Measurements from ENCODE around the gene C14orf39.
A peak's percentile ranks its signal among the peaks of the same experiment; 100 is the strongest.

C14orf39 gene

DNA sequence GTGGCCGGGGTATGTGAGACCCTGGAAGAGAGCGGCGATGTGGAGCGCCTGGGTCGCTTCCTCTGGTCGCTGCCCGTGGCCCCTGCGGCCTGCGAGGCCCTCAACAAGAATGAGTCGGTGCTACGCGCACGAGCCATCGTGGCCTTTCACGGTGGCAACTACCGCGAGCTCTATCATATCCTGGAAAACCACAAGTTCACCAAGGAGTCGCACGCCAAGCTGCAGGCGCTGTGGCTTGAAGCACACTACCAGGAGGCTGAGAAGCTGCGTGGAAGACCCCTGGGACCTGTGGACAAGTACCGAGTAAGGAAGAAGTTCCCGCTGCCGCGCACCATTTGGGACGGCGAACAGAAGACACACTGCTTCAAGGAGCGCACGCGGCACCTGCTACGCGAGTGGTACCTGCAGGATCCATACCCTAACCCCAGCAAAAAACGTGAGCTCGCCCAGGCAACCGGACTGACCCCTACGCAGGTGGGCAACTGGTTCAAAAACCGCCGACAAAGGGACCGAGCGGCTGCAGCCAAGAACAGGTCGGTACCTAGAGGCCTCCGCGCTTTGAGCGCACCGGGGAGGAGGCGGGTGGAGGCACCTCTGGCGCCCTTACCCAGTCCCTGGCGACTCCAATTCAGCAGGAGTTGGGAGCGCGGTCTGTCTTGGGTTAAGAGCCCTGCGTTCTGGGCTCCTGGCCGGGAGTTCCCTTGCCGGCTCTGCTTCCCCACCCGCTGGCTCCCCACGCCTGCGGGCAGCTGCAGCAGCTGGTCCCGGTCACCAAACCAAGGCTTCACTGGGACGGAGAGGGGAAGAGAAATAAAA, 23.8 kb upstream of the C14orf39 start:
- H3K4me1 ChIP-seq (ENCODE audit: insufficient read depth, low read length) = peaks cover 49% of the 10 kb centered on the region

DNA sequence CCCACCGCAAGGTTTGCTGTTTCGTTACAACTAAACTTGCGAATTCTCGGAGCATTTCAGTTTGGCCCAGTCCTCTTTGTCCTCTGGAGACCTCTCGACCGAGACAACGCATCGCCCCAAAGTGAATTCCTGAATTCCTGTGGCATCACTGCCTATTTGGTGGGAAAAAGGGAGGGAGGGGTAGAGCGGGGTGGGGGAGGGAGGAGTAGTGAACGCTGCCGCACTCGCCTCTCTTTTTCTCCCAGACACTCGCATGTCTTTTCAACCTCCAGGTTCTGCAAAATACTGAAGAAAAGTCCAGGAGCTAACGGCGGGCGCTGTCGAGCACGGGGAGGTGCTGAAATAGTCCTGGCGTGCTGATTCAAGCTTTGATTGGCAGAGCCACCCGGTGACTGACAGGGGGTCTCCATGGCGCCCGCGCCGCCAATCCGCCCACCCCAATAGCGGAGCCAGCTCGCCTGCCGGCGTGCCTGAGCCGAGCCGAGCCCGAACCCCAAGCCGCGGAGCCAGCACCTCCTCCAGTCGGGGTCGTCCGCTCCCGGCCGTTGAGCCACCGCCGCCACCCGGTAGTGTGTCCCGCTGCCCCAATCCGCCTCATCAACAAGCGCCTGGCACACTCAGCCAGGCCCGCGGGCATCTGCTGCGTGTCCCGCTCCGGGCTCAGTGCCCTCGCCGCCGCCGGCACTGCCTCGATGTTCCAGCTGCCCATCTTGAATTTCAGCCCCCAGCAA, 23.0 kb upstream of the C14orf39 start, which contains the start of gene SIX6:
Gene SIX6, plus strand, starts transcription at position 440 of the 731 bp plus-strand sequence. Its CDS starts 253 bp downstream, at position 693.
- H3K27me3 ChIP-seq (ENCODE audit: insufficient read depth, low read length) = peaks cover 100% of the 10 kb centered on the region
- no peaks in the 10 kb centered on the region for H3K36me3 ChIP-seq (ENCODE audit: insufficient read depth, low read depth, low read length)
- peaks cover 45% of the 10 kb centered on the region for H3K4me1 ChIP-seq (ENCODE audit: insufficient read depth, low read length)
- H3K27ac ChIP-seq (ENCODE audit: low read length) = no peak within 1 kb of the TSS
- H3K9ac ChIP-seq (ENCODE audit: low read depth, low read length) = no peak within 1 kb of the TSS
- peak within 1 kb of the TSS; percentile 64 for H3K4me3 ChIP-seq (ENCODE audit: low read length)
- H3K9me3 ChIP-seq (ENCODE audit: insufficient read depth, low read depth, low read length) = peaks cover 9% of the 10 kb centered on the region

More for the DNA sequence above, 23.8 kb upstream of the C14orf39 start:
- Histone ChIP-seq H3K9me3 (ENCODE audit: insufficient read depth, low read depth, low read length) (peaks cover 9% of the 10 kb centered on the region), H3K27me3 (ENCODE audit: insufficient read depth, low read length) (peaks cover 100% of the 10 kb centered on the region), H3K9ac (ENCODE audit: low read depth, low read length) (no peak overlapping the region), H3K4me3 (ENCODE audit: low read length) (peak overlapping the region; percentile 64; the same call in 1 of the 2 replicates), H3K36me3 (ENCODE audit: insufficient read depth, low read depth, low read length) (no peaks in the 10 kb centered on the region), H3K27ac (ENCODE audit: low read length) (no peak overlapping the region)

GRCh38 chr14:60508363-60508706, 22.5 kb upstream of the C14orf39 start:
- Histone ChIP-seq H3K9me3 (ENCODE audit: insufficient read depth, low read depth, low read length) (peaks cover 9% of the 10 kb centered on the region), H3K9ac (ENCODE audit: low read depth, low read length) (no peak overlapping the region), H3K27ac (ENCODE audit: low read length) (no peak overlapping the region), H3K27me3 (ENCODE audit: insufficient read depth, low read length) (peaks cover 100% of the 10 kb centered on the region), H3K36me3 (ENCODE audit: insufficient read depth, low read depth, low read length) (no peaks in the 10 kb centered on the region), H3K4me1 (ENCODE audit: insufficient read depth, low read length) (peaks cover 40% of the 10 kb centered on the region), H3K4me3 (ENCODE audit: low read length) (peak overlapping the region; percentile 64)

DNA sequence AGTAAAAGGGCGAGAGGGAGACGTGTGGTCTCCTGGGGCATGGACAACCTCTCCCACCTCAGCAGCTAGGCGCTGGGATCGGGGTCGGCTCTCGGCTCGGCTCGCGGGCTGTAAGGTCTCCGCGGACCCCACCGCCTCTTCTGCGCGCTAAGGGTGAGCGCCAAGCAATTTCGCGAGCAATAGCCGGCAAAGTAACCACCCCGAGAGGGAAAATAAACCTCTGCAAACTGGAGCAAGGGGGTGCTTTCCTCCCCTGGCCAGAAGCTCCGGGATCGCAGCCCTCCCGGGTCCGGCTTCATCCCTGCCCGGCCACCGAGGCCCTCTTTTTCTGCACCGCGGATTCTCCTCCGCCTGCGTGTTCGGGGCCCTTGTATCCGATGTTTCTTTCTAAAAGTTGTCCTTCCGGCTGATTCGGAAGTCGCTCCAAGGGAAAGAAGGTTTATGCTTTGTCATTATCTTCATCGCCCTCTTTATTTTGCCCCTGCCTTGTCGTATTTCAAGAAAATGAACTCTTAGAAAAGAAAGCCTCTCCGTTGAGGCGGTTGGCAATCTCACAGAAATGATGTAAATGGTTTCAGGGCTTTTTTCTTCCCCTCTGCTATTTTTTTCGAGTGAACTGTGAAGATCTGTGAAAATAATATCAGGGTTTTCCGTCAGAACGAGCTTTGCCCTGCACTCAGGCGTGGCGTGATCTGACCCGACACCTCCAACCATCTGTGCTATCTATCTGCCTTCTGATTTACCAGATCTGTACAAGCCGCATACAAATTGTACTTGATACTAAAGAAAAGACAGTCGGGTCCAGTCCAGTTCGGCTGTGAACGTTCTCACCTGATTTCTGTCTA, 21.3 kb upstream of the C14orf39 start:
- Histone ChIP-seq H3K27ac (ENCODE audit: low read length) (no peak overlapping the region), H3K4me3 (ENCODE audit: low read length) (peak overlapping the region; percentile 29; the same call in 1 of the 2 replicates), H3K27me3 (ENCODE audit: insufficient read depth, low read length) (peaks cover 100% of the 10 kb centered on the region), H3K9ac (ENCODE audit: low read depth, low read length) (no peak overlapping the region), H3K4me1 (ENCODE audit: insufficient read depth, low read length) (peaks cover 31% of the 10 kb centered on the region), H3K9me3 (ENCODE audit: insufficient read depth, low read depth, low read length) (peaks cover 9% of the 10 kb centered on the region), H3K36me3 (ENCODE audit: insufficient read depth, low read depth, low read length) (no peaks in the 10 kb centered on the region)

DNA sequence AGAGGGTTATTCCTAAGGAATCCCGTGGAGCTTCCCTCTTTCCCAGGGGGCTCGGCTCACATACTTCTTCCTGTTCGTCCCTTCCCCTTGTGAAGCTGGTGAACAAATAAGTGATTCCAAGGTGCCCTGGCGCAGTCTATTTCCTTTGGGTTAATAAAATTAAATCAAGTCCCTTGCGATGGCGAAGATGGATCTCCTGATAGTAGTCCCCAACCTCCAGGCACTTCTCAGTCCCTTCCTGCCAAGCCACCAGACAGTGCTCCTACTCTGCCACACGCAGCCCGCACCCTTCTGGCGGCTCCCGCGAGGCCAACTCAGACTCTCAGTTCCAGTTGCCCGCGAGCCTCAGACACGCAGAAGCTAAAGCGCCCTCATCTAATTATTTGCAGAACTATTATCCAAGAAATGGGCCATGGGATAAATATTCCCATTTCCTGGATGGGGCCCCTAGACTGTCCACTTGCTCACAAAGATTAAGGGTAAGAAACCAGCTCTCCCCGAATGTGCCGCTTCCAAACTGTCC, 20.7 kb upstream of the C14orf39 start:
- peaks cover 9% of the 10 kb centered on the region for H3K9me3 ChIP-seq (ENCODE audit: insufficient read depth, low read depth, low read length)
- H3K4me3 ChIP-seq (ENCODE audit: low read length) = peak overlapping the region; percentile 29; the same call in 1 of the 2 replicates
- H3K27ac ChIP-seq (ENCODE audit: low read length) = no peak overlapping the region
- H3K9ac ChIP-seq (ENCODE audit: low read depth, low read length) = no peak overlapping the region
- peaks cover 100% of the 10 kb centered on the region for H3K27me3 ChIP-seq (ENCODE audit: insufficient read depth, low read length)
- H3K36me3 ChIP-seq (ENCODE audit: insufficient read depth, low read depth, low read length) = no peaks in the 10 kb centered on the region
- H3K4me1 ChIP-seq (ENCODE audit: insufficient read depth, low read length) = peaks cover 28% of the 10 kb centered on the region

DNA sequence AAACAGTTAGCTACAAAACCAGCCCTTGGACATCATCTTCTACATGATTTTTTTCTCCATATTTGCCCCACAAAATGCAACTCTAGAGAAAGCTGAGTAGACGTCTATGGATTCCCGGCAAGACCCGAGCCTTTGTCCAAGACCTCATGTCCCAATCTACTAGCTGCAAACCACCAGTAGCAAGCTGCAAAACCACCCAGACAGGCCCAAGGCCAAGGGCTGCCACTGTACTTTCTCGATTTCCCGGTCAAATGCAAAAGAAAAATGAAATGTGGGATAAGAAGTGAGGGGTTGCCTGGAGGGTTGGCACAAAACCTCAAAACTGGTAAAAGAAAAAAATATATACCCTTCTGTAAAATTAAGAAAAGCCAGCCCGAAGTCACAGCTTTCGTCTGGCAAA, 20.1 kb upstream of the C14orf39 start:
- H3K9me3 ChIP-seq (ENCODE audit: insufficient read depth, low read depth, low read length) = peaks cover 9% of the 10 kb centered on the region
- no peaks in the 10 kb centered on the region for H3K36me3 ChIP-seq (ENCODE audit: insufficient read depth, low read depth, low read length)
- H3K27me3 ChIP-seq (ENCODE audit: insufficient read depth, low read length) = peaks cover 100% of the 10 kb centered on the region
- H3K27ac ChIP-seq (ENCODE audit: low read length) = no peak overlapping the region
- peaks cover 28% of the 10 kb centered on the region for H3K4me1 ChIP-seq (ENCODE audit: insufficient read depth, low read length)
- peak overlapping the region; percentile 29; the same call in 1 of the 2 replicates for H3K4me3 ChIP-seq (ENCODE audit: low read length)
- no peak overlapping the region for H3K9ac ChIP-seq (ENCODE audit: low read depth, low read length)

GRCh38 chr14:60505448-60505847, 19.6 kb upstream of the C14orf39 start:
- peaks cover 99% of the 10 kb centered on the region for H3K27me3 ChIP-seq (ENCODE audit: insufficient read depth, low read length)

DNA sequence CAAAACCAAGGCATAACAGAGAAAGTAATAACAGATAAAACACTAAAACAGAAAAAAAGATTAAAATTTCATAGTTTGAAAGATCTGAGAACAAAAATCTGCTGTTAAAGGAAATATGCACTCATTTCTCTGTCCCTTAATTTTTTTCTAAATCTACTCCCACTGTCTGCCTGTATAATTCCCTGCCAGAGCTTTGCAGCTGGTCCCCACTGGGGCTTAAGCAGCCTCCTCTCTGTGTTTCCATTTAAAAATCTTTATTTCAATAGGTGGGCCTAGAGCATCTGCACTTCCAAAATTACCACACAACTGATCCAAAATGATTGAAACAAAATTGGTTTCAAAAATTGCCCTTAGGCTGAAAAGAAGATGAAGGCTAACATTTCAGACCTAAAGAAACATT, 16.7 kb upstream of the C14orf39 start:
- Histone ChIP-seq H3K9me3 (ENCODE audit: insufficient read depth, low read depth, low read length) (peaks cover 5% of the 10 kb centered on the region; the same call in 1 of the 2 replicates), H3K4me1 (ENCODE audit: insufficient read depth, low read length) (peaks cover 10% of the 10 kb centered on the region), H3K9ac (ENCODE audit: low read depth, low read length) (no peak overlapping the region), H3K27me3 (ENCODE audit: insufficient read depth, low read length) (peaks cover 74% of the 10 kb centered on the region), H3K4me3 (ENCODE audit: low read length) (no peak overlapping the region), H3K27ac (ENCODE audit: low read length) (no peak overlapping the region), H3K36me3 (ENCODE audit: insufficient read depth, low read depth, low read length) (no peaks in the 10 kb centered on the region)

More at GRCh38 chr14:60505448-60505847, 19.6 kb upstream of the C14orf39 start:
- H3K27ac ChIP-seq (ENCODE audit: low read length) = no peak overlapping the region
- H3K4me1 ChIP-seq (ENCODE audit: insufficient read depth, low read length) = peaks cover 24% of the 10 kb centered on the region
- H3K36me3 ChIP-seq (ENCODE audit: insufficient read depth, low read depth, low read length) = no peaks in the 10 kb centered on the region
- no peak overlapping the region for H3K9ac ChIP-seq (ENCODE audit: low read depth, low read length)
- no peak overlapping the region for H3K4me3 ChIP-seq (ENCODE audit: low read length)
- peaks cover 9% of the 10 kb centered on the region for H3K9me3 ChIP-seq (ENCODE audit: insufficient read depth, low read depth, low read length)

- H3K4me1 ChIP-seq (ENCODE audit: insufficient read depth, low read length) = no peaks in the 10 kb centered on the region
- no peak overlapping the region for H3K9ac ChIP-seq (ENCODE audit: low read depth, low read length)
- no peaks in the 10 kb centered on the region for H3K36me3 ChIP-seq (ENCODE audit: insufficient read depth, low read depth, low read length)
- no peak overlapping the region for H3K4me3 ChIP-seq (ENCODE audit: low read length)
- H3K27ac ChIP-seq (ENCODE audit: low read length) = no peak overlapping the region
- no peaks in the 10 kb centered on the region for H3K9me3 ChIP-seq (ENCODE audit: insufficient read depth, low read depth, low read length)
- peaks cover 18% of the 10 kb centered on the region for H3K27me3 ChIP-seq (ENCODE audit: insufficient read depth, low read length)
These were observed 10.1 kb upstream of the C14orf39 start for GRCh38 chr14:60495946-60496345.

- no peak overlapping the region for H3K9ac ChIP-seq (ENCODE audit: low read depth, low read length)
- no peak overlapping the region for H3K4me3 ChIP-seq (ENCODE audit: low read length)
- H3K9me3 ChIP-seq (ENCODE audit: insufficient read depth, low read depth, low read length) = no peaks in the 10 kb centered on the region
- H3K4me1 ChIP-seq (ENCODE audit: insufficient read depth, low read length) = peaks cover under 1% of the 10 kb centered on the region; the same call in 1 of the 2 replicates
- no peak overlapping the region for H3K27ac ChIP-seq (ENCODE audit: low read length)
- H3K27me3 ChIP-seq (ENCODE audit: insufficient read depth, low read length) = peaks cover 49% of the 10 kb centered on the region
- H3K36me3 ChIP-seq (ENCODE audit: insufficient read depth, low read depth, low read length) = no peaks in the 10 kb centered on the region
These were observed 4.4 kb upstream of the C14orf39 start for GRCh38 chr14:60490270-60490669.

DNA sequence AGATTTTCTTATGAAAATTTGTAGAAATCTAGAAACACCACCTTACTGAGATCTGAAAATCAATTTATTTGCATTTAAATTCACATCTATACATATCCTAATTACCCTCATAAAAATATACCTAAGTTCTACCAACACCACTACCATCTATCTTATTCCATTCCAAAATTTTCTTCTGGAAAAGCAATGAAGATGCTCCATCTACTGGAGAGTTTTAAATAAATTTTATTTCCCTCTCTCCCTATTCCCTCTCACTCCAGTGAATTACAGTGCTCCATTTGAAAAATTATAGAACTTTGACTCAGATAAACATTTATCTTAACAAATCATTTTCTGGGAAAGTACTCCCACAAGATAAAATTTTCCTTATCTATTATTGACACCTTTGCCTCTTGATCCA, 2.3 kb upstream of the C14orf39 start:
- H3K9me3 ChIP-seq (ENCODE audit: insufficient read depth, low read depth, low read length) = no peaks in the 10 kb centered on the region

More for the DNA sequence above, 2.3 kb upstream of the C14orf39 start:
- no peak overlapping the region for H3K4me3 ChIP-seq (ENCODE audit: low read length)
- H3K27me3 ChIP-seq (ENCODE audit: insufficient read depth, low read length) = peaks cover 61% of the 10 kb centered on the region
- H3K9ac ChIP-seq (ENCODE audit: low read depth, low read length) = no peak overlapping the region
- no peak overlapping the region for H3K27ac ChIP-seq (ENCODE audit: low read length)
- H3K36me3 ChIP-seq (ENCODE audit: insufficient read depth, low read depth, low read length) = no peaks in the 10 kb centered on the region
- peaks cover 4% of the 10 kb centered on the region; the same call in 1 of the 2 replicates for H3K4me1 ChIP-seq (ENCODE audit: insufficient read depth, low read length)

Data from iPS-20b (cell line).